ENCODE data around the gene MBD4.

MBD4 gene

DNA sequence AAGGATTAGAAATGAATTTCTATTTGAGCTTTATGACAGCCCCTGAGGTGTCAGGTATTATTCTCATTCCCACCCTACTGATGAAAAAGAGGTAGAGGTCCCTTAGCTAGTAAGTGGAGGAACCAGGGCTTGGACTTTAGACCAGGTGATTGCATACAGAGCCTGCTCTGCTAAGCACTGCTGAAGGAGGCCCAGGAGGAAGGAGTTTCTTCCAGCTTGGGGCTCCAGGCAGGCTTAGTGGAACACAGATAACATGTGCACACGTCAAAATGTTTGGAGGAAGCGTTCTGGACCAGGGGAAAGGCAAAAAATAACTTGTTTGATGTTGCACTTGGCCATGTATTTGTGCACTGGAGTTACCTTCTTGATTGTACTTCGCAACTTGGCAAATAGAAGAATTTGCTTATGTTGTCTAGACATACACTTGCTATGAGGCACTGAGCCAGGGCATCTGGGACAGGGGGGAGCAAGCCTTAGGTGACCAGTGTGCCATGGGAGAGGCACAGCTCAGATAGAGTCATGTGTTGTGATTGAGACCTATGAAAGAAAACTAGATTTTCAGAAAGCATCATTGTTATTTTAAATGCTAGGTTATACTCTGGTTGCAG, 22.7 kb upstream of the MBD4 start:
- DNase-seq: no peak

DNA sequence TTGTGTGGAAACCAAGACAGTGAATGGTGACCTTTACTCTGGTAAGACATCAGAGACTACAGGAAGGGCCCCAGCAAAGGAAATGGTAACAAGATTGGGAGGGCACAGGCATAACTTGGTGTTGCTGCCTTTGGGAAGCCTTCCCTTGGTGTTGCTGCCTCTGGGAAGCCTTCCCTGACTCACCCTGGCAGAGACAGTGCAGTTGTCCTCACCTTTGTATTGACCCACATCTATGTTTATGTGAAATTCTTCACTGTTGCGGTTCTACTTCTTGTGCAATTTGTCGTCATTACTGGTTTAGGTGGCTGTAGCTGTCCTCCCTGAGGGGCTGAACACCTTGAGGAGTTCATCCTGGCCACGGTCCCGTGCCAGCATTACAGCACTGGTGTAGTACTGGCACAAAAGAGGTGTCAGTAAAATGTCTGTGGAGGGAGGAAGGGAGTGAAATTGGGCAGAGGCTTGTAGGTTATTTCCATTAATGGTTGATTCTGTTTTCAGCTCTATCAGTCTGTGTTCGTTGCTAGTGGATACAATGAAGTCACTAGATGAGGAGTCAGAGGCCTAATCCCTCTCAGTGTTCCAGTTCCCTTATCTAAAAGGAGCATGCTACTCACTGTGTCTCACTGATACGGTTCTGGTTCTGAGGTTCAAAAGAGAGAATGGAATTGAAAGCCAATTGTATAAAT, 21.9 kb upstream of the MBD4 start:
- no peak for DNase-seq

DNA sequence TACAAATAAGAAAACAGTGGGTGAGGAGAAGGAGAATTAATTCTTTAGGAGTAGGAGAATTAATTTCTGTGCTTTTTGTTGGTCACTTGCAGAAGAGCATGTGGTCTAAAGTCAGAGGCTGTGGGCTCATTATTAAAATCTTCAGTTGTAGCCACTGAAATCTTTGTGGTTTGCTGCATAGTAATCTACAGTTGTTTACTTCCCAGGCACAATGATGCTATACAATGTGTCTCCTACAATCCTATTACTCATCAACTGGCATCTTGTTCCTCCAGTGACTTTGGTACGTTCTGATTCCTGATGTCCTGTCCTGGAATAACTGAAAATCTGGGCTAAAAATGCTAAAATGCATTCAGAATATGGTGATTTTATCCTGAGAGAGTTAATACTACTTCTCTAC, 21.3 kb upstream of the MBD4 start:
- DNase-seq: no peak

DNA sequence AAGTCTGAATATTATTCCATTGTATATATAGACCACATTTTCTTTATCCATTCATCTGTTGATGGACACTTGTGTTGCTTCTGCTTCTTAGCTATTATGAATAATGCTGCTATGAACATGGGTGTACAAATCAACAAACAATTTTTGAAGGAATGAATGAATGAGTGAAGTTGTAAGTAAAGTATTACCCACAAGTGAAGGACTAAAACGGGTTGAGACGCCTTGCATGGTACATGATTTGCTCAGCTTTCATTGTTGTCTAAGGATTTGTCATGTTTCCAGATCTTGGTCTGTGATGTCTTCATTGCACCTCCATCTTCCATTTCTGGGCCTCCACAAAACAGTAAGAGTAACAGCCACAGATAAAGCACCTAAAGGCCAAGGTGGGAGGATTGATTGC, 20.8 kb upstream of the MBD4 start:
- no peak for DNase-seq

DNA sequence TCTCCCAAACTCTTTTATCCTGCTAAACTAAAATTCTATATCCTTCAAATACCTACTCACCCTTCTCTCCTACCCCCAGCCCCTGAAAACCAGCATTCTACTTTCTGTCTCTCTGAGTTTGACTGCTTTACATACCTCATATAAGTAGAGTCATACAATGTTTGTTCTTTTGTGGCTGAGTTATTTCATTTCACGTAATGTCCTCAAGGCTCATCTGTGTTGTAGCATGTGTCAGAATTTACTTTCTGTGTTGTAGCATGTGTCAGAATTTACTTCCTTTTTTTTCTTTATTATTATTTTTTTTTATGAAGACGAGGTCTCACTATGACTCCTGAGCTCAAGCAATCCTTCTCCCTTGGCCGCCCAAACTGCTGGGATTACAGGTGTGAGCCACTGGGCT, 20.4 kb upstream of the MBD4 start:
- no peak for DNase-seq

DNA sequence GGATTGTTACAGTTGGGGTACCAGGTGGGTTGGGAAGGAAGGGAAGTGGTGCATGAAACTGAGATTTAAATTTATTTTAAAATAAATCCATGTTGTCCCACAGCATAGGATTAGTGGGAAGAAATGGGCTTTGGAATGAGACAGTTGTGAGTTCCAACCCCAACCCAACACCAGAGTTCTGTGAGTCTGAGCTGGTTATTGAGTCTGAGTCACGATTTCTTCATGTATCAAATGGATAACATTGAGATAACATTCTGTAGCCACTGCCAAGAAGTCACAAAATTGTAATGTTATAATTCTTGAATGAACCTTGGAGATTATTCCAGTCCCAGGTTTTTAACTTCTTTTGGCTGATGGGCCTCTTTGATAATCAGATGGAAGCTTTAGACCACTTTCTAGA, 14.0 kb upstream of the MBD4 start:
- DNase-seq: no peak

DNA sequence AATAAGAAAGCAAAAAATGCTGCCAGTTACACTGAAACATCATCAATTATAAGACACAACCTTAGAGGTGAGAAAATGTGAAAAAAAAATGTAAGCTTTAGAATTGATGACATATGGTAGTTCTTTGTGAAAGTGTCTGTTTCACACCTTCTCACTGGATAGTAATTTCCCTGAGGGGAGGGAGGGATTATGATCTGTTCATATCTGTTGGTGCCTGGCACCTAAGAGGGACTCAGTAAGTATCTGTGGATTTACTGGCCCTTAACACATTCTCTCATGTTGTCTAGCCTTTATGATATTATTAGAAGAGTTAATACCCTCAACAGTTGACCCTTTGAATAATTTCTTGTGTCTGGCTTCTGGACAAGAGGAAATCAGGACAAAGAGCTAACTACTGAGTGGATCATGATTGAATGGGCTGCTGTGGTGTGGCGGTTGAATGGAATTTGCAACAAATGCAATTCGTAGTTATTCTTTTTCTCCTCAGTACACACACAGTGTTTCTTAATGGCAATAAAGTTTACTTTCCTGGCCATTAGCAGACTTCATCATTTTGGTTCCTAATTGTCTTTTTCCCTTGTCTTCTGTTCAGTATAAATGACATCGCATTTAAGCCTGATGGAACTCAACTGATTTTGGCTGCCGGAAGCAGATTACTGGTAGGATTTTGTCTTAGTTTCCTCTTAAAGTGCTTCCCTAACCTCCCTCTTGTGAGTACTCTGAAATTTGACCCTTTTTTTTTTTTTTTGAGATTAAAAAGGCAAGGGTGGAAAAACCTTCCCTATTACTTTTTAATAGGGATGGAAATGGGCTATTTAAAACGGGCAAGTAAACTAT, 9.7 kb upstream of the MBD4 start:
- DNase-seq: no peak

DNA sequence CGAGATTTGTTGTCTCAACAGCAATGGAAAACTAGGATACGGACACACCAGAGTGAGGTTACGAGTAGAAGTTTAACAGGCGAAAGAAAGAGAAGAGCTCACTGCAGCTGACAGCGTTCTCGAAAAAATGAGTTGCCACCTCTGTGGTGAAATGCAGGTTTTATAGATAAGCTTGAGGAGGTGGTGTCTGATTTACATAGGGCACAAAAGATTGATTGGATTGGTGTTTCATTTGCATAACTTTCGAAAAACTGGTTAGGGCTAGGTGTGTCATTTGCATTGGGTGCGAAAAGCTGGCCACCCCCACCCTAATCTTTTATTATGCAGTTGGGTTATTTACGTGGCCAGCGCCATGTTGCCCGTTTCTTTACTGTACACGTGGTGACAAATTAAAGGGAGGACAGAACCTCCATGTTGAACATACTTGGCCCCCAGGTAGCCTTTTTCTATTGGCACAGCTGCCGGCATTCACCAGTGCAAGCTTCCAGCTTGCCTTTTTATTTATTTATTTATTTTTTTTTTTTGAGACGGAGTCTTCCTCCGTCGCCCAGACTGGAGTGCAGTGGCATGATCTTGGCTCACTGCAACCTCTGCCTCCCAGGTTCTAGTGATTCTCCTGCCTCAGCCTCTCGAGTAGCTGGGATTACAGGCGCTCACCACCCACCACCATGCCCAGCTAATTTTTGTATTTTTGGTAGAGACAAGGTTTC, 8.6 kb upstream of the MBD4 start:
- DNase-seq: no peak

DNA sequence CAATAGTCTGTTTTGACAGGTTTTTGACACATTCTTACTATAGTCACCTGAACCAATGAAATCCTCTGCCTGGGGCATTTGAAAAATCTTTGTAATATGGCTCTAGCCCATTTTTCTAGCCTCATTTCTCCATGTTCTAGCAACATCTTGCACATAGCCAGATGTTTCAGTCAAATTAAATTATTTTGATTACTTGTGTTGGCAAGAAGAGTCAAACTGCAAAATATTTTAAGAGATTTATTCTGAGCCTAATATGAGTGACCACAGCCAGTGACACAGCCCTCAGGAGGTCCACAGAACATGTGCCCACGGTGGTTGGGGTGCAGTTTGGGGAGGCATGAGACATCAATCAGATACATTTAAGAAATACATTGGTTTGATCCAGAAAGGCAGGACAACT, 7.2 kb upstream of the MBD4 start:
- DNase-seq: no peak

DNA sequence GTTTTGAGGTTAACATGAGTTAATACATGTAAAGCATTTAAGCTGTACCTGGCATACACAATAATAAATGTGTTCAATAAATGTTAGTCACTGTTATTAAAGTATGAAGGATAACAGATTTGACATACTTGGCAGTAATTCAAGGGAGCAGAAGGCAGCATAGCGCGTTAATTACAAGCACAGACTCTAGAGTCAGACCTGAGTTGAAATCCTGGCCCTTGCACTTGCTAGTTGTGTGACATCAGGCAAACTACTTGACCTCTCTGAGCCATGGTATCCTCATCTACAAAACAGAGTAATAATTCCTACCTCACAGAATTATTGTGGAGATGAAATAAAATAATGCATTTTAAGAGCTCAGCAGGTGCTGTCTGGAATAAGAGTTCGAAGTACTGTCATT, 5.7 kb upstream of the MBD4 start:
- DNase-seq: no peak

DNA sequence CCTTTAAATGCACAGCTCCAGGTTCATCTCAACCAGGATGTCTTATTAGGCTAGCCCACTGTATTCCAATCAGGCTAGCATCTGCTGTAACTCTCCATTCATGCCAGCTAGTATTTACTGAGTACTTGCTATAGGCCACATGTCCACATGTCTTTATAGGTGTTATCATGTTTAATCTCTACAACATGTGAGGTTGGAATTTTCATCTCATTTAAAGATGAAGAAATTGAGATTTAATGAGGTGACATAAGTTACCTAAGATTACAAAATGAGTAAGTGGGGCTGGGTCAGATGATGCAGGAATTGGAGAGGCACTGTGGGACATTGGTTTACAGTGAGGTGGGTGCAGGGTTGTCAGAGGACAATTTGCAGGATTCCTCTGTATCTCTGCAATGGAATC, 3.2 kb upstream of the MBD4 start:
- DNase-seq: no peak

DNA sequence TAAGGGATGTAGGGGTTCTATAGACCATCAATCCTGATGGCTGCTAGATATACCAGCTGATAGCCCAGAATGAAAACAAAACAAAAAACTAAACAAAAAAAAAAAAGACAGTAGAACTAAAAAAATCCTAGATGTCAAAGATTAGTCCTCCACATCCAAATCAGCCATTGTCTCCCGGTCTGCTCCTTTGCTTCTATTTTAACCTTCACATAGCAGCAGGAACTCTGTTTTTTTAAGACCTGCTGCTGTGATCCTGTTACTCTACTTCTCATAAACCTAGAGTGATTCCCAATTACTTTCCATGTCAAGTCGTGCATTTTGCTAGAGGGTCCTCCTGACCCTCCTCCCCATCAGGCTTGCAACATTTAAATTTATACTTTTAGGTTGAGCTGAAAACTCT, 2.7 kb upstream of the MBD4 start:
- DNase-seq: no peak

DNA sequence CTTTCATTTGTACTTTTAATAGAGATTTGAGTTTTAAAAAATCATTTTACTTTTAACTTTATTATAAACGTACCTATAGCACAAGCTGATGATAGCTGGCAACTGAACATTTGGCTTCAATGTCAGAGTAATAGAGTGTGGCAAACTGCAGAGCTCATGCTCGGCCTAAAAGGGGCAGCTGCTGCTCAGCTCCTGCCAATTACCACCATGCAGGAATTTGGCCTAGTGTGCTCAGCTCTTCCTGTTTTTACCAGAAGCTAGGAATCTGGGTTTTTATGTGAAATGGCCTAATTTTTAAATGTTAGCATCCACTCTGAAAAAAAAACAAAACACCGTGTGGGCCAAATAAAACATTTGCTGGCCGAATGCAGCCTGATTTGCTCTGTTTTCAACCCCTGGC, 2.0 kb upstream of the MBD4 start:
- DNase-seq: peak; percentile 22

DNA sequence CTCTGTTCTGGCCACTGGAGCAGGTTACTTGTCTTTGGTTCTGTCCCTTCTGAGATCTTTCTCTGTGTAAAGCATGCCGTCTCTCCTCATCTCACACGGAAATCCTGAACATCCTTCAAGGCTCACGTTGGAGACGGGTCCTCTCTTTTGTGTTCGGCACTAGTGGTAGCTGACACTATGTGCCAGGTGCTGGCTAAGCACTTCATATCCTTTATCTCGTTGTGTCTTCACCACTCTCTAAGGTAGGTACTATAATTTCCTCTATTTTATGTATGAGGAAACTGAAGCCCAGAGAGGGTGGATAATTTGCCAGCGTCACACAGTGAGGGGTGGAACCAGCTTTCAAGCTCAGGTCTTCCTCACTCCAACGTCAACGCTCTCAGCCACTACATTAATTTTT, 1.5 kb upstream of the MBD4 start:
- DNase-seq: no peak

DNA sequence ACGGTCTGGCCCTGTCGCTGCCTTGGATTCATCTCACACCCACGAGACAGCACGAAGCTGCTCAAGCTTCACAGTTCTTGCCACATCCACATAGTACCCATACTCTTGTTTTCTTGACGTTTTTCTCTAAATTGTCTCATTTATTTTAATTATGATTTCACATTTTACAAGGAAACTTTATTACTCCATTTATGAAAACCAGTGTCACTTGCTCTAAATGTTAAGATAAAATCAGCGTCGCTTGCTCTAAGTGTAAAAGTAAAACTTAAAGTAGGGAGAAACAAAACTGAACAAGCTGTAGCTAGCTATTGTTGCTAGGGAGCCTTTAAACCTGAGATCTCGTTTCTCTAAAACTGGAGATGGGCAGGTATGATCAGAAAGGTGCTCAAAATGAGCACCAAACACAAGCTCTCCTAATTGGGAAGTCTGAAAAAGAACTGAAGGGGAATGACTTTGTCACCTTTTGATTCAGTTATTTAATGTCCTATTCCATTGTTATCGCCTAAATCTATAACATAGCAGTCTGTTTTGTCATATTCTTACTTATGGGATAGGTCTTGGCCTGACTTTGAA, 956 bp upstream of the MBD4 start:
- DNase-seq: no peak

DNA sequence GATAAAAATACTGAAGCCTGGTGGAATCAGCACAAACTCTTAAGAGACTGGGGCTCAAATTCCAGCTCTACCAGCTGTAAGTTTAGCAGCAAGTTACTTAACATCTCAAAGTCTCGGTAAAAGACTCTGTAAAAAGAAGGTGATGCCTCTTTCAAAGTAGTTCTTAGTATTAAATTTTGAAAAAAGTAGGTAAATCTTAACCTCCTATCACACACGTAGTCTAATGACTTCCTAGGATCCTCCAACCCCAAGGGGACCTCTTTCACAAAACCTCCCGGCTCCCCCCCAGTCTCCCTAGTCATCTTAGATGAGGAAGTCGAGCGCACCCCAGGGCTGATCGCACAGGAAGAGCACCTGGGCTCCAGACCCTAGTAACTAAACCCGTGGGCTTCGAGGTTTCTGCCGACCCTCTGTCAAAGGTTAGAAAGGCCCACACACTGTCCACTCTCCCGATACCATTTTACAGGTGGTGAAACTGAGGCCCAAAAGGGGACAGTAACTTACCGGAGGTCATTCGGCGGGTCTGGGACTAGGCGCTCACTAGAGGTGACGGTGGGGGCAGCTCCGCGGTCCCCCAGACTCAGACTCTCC, 427 bp downstream of the MBD4 start:
- DNase-seq: peak; percentile 35

DNA sequence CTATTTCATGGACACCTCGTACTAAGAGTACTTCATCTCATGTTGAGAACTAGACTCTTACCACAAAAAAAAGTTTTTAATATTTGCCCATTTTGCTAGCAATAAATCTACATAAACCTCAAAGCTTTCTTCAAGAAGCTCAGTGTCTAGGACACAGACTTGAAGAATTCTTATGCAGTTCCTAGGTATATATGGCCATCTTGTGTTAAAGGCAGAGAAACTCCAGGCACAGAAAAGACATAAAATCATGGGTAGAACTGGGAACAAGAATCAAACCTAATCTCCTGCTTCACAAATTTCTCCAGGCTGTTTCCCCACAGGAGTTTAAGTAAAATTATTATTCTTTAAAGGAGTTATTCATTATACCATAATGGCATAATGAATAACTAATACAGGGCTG, 4.4 kb downstream of the MBD4 start:
- no peak for DNase-seq

DNA sequence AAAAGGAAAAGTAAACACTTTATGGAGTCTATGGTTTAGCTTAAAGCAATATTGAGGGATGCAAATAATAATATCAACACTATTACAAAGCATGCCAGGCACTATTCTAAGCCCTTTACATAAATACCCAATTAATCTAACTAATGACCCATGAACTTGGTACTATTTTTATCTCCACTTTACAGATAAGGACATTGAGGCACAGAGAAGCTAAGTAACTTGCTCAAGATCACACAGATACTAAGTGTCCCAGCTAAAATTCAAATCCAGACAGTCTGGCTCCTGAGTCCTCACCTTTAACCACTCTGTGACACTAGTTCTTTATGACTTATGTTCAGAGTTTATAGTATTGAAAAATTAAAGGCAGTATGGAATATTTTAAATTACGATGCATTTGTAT, 5.6 kb downstream of the MBD4 start:
- DNase-seq: no peak

DNA sequence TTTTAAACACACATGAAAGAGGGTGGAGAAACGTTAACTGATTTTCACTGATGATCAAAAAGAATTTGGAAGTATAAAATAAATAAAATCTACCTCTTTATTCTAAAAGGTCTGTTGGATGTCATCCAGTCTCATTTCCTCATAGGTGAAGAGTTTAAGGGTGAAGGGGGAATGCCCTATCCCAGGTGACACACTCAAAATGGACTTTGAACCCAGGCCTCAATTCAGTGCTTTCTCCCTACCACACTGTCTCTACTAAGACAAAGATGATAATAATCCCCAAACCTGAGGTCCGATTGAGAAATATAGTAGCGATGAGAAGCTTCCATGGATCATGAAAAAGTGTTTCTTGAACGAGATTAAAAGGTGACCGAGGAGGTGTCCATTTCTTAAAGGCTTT, 6.2 kb downstream of the MBD4 start:
- no peak for DNase-seq

DNA sequence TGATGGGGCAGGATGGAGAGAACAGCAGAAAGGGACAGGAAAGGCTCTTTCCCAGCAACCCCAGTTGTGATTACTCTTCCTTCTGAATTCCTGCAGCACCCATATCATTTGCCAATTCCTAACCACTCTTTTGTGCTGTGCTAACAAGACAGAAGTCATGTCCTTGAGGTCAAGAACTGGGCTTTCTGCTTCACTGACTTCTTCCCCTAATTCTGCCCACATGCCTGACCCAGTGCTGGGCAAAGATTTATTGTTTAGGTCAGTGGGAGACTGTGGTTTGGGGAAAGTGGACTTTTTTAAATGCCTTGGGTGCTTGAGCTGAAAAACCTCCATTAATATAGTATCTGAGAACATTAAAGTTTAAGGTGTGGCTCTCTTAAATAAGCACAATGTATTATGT, 7.1 kb downstream of the MBD4 start:
- DNase-seq: no peak

DNA sequence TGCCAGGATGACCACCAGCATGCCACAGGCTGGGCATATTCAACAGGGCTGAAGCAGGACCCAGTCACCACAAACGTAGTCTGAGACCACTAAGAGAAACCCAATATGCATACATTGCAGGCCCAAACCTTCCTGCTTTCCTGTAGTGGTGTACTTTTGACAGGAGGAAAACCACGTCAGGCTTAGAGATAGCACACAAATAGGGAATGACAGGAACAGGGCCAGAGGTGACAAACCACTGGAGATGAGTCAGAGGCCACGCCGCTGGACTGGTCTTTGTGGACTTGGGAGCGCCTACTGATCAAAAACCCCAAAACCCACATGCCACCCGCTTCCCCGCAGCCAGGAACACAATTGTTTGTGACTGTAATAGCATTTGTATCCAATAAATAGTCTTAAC, 7.7 kb downstream of the MBD4 start:
- no peak for DNase-seq

DNA sequence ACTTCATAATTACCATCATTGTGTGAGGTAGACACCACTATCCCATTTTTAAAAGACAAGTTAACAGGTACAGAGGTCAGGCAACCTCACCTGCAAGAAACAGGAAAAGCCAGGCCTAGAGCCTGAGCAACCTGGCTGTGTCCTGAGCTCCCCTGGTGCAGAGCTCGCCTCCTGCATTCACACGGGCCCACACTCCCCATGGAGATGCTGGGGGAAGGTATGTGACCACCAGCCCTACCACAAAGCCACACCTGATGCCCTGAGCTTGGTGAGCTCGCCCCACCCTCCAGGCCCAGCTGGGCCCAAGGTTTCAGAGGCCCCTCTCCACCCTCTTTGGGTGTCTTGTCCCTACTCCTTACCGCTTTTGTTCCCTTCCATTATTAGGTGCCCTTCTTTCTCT, 10.1 kb downstream of the MBD4 start:
- DNase-seq: peak; percentile 11

DNA sequence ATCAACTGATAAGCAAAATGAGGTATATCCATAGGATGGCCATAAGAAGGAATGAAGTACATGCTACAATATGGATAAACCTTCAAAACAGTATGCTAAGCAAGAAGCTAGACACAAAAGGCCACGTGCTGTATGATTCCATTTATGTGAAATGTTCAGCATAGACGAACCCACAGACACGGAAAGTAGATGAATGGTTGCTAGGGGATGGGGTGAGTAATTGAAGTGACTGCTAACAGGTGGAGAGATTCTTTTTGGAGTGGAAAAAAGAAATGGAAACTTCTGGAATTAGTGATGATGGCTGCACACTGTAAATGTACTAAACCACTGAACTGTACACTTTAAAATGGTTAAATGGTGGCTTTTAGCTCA, 10.7 kb downstream of the MBD4 start:
- peak; percentile 66 for DNase-seq

All from NCI-H1105 (cell line).